HG02981 (cell line): ENCODE results near the gene LAMB3.

Source experiments
- ATAC-seq: cut with Tn5 transposase; IDR thresholded peaks from one replicate; pipeline ENCODE4 v1.9.1; 2021; ENCODE audit warnings: mild to moderate bottlenecking, moderate library complexity; ENCODE audit not compliant: unreplicated experiment

The LAMB3 gene

GRCh38 chr1:209634005-209634737 is 18.1 kb downstream of the LAMB3 start:
- ATAC-seq = no peak

- ATAC-seq = no peak
Observed at GRCh38 chr1:209633335-209633997, 18.8 kb downstream of the LAMB3 start.

- no peak for ATAC-seq
Observed at GRCh38 chr1:209630383-209631225, 21.6 kb downstream of the LAMB3 start.

- ATAC-seq = no peak
Observed at GRCh38 chr1:209629621-209630382, 22.4 kb downstream of the LAMB3 start.

- ATAC-seq = no peak
Observed at GRCh38 chr1:209628618-209629299, 23.5 kb downstream of the LAMB3 start.

GRCh38 chr1:209627732-209628196 is 24.5 kb downstream of the LAMB3 start:
- ATAC-seq = peak; percentile 69

GRCh38 chr1:209627027-209627731 is 25.0 kb downstream of the LAMB3 start:
- ATAC-seq = peak; percentile 12

- ATAC-seq = no peak
Observed at GRCh38 chr1:209626346-209627026, 25.7 kb downstream of the LAMB3 start.

- ATAC-seq = no peak
Observed at GRCh38 chr1:209625791-209626285, 26.4 kb downstream of the LAMB3 start.

GRCh38 chr1:209624558-209625549 is 27.4 kb downstream of the LAMB3 start:
- no peak for ATAC-seq

- no peak for ATAC-seq
Observed at GRCh38 chr1:209622841-209623829, 29.1 kb downstream of the LAMB3 start.

- ATAC-seq = no peak
Observed at GRCh38 chr1:209621741-209622655, 30.2 kb downstream of the LAMB3 start.

- no peak for ATAC-seq
Observed at GRCh38 chr1:209621286-209621685, 30.9 kb downstream of the LAMB3 start.

GRCh38 chr1:209620487-209620884 is 31.7 kb downstream of the LAMB3 start:
- no peak for ATAC-seq
